HEK293T (cell line): ENCODE data around the gene RASSF5.

Experiments
- CTCF ChIA-PET: fragments of 350-600 bp; formaldehyde crosslinking; extraction: SDS; loops from one replicate; lab custom pipeline; 2021; ENCODE audit warnings: antibody characterized with exemption, inconsistent platforms; lab: Yijun Ruan, JAX
- POLR2A ChIA-PET: fragments of 350-600 bp; formaldehyde crosslinking; extraction: SDS; loops from one replicate; lab custom pipeline; 2020; ENCODE audit warnings: antibody characterized with exemption, inconsistent platforms; lab: Yijun Ruan, JAX
- DNase-seq: peaks from one replicate; pipeline ENCODE4 v3.0.0; 2012; ENCODE audit warnings: mixed read lengths; ENCODE audit errors: extremely low spot score
- ARNT ChIP-seq: fragments of 450-650 bp; IDR thresholded peaks from 2 replicates; pipeline ENCODE4 v1.6.1; 2017; ENCODE audit warnings: mild to moderate bottlenecking
- BHLHE40 ChIP-seq: fragments of 450-650 bp; IDR thresholded peaks from 2 replicates; pipeline ENCODE4 v1.6.1; 2016; ENCODE audit warnings: mild to moderate bottlenecking, moderate library complexity, borderline replicate concordance
- CTBP1 ChIP-seq: fragments of 450-650 bp; IDR thresholded peaks from 2 replicates; pipeline ENCODE4 v1.6.1; 2016; ENCODE audit warnings: borderline replicate concordance
- ELF4 ChIP-seq: fragments of 450-650 bp; IDR thresholded peaks from 2 replicates; pipeline ENCODE4 v1.6.1; 2017; ENCODE audit warnings: antibody characterized with exemption
- FOXA1 ChIP-seq: fragments of 450-650 bp; IDR thresholded peaks from 2 replicates; pipeline ENCODE4 v1.6.1; 2016; ENCODE audit warnings: mild to moderate bottlenecking
- FOXK2 ChIP-seq: fragments of 450-650 bp; IDR thresholded peaks from 2 replicates; pipeline ENCODE4 v1.6.1; 2016; ENCODE audit warnings: mild to moderate bottlenecking
- FOXM1 ChIP-seq: fragments of 450-650 bp; IDR thresholded peaks from 2 replicates; pipeline ENCODE4 v1.6.1; 2017; ENCODE audit warnings: mild to moderate bottlenecking, borderline replicate concordance
- HDGF ChIP-seq: fragments of 450-650 bp; IDR thresholded peaks from 2 replicates; pipeline ENCODE4 v1.6.1; 2017; ENCODE audit warnings: antibody characterized with exemption, borderline replicate concordance
- L3MBTL2 ChIP-seq: fragments of 450-650 bp; conservative IDR thresholded peaks from 2 replicates; pipeline ENCODE4 v1.6.1; 2016; ENCODE audit warnings: mild to moderate bottlenecking
- LEF1 ChIP-seq: fragments of 450-650 bp; IDR thresholded peaks from 2 replicates; pipeline ENCODE4 v1.6.1; 2017; ENCODE audit warnings: mild to moderate bottlenecking, borderline replicate concordance
- NFRKB ChIP-seq: fragments of 450-650 bp; IDR thresholded peaks from 2 replicates; pipeline ENCODE4 v1.6.1; 2016; ENCODE audit warnings: mild to moderate bottlenecking, moderate library complexity
- SP1 ChIP-seq: fragments of 450-650 bp; IDR thresholded peaks from 2 replicates; pipeline ENCODE4 v1.6.1; 2017
- SUZ12 ChIP-seq: fragments of 450-650 bp; IDR thresholded peaks from 2 replicates; pipeline ENCODE4 v1.6.1; 2016; ENCODE audit warnings: mild to moderate bottlenecking
- TARDBP ChIP-seq: fragments of 450-650 bp; IDR thresholded peaks from 2 replicates; pipeline ENCODE4 v1.6.1; 2016
- ZNF384 ChIP-seq: fragments of 450-650 bp; IDR thresholded peaks from 2 replicates; pipeline ENCODE4 v1.6.1; 2016
- TF ChIP-seq, protein P1 (sequence below): fragments of 450-650 bp; IDR thresholded peaks from 2 replicates; pipeline ENCODE4 v1.6.1; 2016

The RASSF5 gene

GRCh38 chr1:206541236-206541833 lies 34.0 kb downstream of the RASSF5 start:
- TF ChIP-seq HDGF (no peak), FOXM1 (no peak), ARNT (no peak), NFRKB (no peak), TARDBP (no peak), ZNF384 (no peak), L3MBTL2 (no peak), SUZ12 (no peak), FOXK2 (no peak), SP1 (no peak), FOXA1 (no peak), BHLHE40 (no peak), CTBP1 (no peak), ELF4 (no peak), LEF1 (no peak)
- TF ChIP-seq, protein P1, sequence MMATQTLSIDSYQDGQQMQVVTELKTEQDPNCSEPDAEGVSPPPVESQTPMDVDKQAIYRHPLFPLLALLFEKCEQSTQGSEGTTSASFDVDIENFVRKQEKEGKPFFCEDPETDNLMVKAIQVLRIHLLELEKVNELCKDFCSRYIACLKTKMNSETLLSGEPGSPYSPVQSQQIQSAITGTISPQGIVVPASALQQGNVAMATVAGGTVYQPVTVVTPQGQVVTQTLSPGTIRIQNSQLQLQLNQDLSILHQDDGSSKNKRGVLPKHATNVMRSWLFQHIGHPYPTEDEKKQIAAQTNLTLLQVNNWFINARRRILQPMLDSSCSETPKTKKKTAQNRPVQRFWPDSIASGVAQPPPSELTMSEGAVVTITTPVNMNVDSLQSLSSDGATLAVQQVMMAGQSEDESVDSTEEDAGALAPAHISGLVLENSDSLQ: no peak
- DNase-seq: no peak
- ChIA-PET CTCF (interaction anchor here (1.1 kb wide), 1 partner anchor 51 kb away, joined by 5 read pairs; no protein-coding TSS in a partner anchor), POLR2A (no interaction called here)

DNA sequence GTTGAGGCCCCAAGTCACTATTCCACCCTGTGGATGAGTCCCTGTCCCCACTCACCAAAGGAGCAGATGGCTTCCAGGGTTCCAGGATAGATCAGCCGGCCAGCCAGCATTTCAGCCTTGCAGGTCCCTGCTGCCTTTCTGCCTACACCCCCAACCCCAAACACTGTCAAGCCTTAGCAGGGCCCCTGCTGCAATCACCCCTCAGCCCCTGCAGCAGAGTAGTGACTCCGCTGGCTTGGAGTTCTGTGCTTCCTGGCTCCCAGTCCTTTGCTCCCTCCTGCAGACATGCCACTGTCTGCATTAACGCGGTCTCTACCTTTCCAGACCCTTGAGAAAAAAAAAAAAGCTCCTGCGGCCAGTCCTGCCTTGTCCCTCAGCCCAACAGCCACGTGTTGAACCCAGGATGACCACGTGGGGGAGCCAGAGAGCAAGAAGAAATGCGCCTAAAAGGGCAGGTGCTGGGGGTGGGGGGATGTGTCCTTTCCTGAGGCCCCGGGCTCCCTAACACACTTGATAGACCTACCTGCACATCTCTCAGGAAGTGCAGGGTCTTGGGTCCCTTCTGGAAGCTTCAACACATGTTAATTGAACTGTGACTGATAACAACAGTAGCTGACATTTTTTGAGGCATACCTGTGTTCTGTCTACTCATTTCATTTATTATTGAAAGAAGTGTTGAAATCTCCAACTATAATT lies 37.4 kb downstream of the RASSF5 start:
- TF ChIP-seq L3MBTL2 (peak; percentile 16; the same call in 1 of the 2 replicates), LEF1 (no peak), SUZ12 (no peak), CTBP1 (no peak), FOXA1 (no peak), ZNF384 (peak; percentile 92), SP1 (no peak)
- ChIA-PET POLR2A (interaction anchor here (1.4 kb wide), 1 partner anchor 91 kb away, joined by 3 read pairs; the partner anchor contains the start of gene DYRK3), CTCF (interaction anchor here (0.6 to 2.9 kb wide), 11 partner anchors 8 to 55 kb away, joined by 3 to 19 read pairs (median 4); no protein-coding TSS in a partner anchor)
- peak; percentile 92 for DNase-seq

- POLR2A ChIA-PET: interaction anchor here (1.4 kb wide), 1 partner anchor 90 kb away, joined by 3 read pairs; the partner anchor contains the start of gene DYRK3
- TF ChIP-seq SP1 (no peak), FOXM1 (no peak), LEF1 (no peak), SUZ12 (no peak), FOXK2 (no peak), NFRKB (no peak), HDGF (no peak), BHLHE40 (no peak), CTBP1 (no peak), TARDBP (no peak), ARNT (no peak), L3MBTL2 (no peak), ELF4 (no peak), ZNF384 (no peak)
- TF ChIP-seq, protein P1: no peak
- no peak for DNase-seq
- CTCF ChIA-PET: interaction anchor here (0.6 to 2.9 kb wide), 11 partner anchors 8 to 55 kb away, joined by 3 to 19 read pairs (median 4); no protein-coding TSS in a partner anchor
These were observed 38.0 kb downstream of the RASSF5 start for GRCh38 chr1:206545351-206545750.

- TF ChIP-seq HDGF (no peak), ARNT (no peak), SUZ12 (no peak), FOXA1 (no peak), TARDBP (no peak), NFRKB (no peak), ELF4 (no peak), FOXM1 (no peak), FOXK2 (no peak), L3MBTL2 (no peak), CTBP1 (no peak)
- TF ChIP-seq, protein P1: no peak
- no peak for DNase-seq
- CTCF ChIA-PET: interaction anchor here (2.9 kb wide), 1 partner anchor 12 kb away, joined by 14 read pairs; no protein-coding TSS in a partner anchor
- POLR2A ChIA-PET: no interaction called here
These were observed 39.8 kb downstream of the RASSF5 start for GRCh38 chr1:206547104-206547503.

- TF ChIP-seq NFRKB: no peak
- TF ChIP-seq FOXA1: no peak
- TF ChIP-seq ZNF384: no peak
- no peak for TF ChIP-seq BHLHE40
- no peak for TF ChIP-seq ARNT
- no peak for TF ChIP-seq LEF1
- TF ChIP-seq TARDBP: no peak
- no peak for TF ChIP-seq SUZ12
- TF ChIP-seq FOXM1: no peak
- CTCF ChIA-PET: interaction anchor here (1.0 kb wide), 1 partner anchor 33 kb away, joined by 3 read pairs; no protein-coding TSS in a partner anchor
These were observed 43.1 kb downstream of the RASSF5 start for GRCh38 chr1:206550446-206550845.

More at GRCh38 chr1:206550446-206550845, 43.1 kb downstream of the RASSF5 start:
- DNase-seq: no peak
- POLR2A ChIA-PET: no interaction called here
